GM12873 (cell line): ENCODE data around the gene PROCR.

Experiments
- TF ChIP-seq, protein P1 (sequence below): IDR thresholded peaks from 2 replicates; pipeline ENCODE4 v1.5.1; 2012; ENCODE audit warnings: low read depth, mild to moderate bottlenecking, moderate library complexity, low read length, control low read depth; ENCODE audit not compliant: insufficient read depth; ENCODE audit errors: missing control alignments

Gene PROCR

DNA sequence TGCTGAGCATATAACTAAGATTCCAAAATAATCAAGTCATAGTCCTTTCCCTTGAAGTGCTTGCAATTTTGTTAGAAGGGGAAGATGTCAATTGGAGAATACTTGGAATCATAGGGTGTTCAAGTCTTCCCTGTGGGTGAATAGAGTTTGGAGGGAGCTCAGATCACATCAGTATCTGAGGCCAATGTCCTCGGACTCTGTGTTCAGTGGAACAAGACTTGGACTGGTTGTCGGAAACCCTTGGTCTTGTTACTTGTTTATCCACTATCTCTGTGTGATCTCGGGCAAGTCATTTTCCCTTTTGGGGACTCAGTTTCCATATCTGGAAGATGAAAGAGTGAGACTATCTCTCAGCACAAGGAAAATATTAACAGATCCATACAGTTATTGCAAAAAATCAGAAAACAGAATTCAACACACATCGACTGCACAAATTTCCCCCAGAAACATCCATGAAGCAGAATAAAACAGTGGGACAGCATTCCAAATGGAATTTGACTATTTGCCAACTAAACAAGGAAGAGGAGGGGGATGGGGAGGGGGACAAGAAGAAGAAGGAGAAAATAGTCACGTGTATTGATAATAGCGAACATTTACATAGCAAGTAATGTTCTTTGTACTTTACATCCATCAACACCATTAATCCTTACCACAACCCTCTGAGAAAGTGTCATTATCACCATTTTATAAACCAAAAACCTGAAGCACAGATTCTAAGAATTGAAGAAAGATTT is 20.9 kb upstream of the PROCR start:
- TF ChIP-seq, protein P1, sequence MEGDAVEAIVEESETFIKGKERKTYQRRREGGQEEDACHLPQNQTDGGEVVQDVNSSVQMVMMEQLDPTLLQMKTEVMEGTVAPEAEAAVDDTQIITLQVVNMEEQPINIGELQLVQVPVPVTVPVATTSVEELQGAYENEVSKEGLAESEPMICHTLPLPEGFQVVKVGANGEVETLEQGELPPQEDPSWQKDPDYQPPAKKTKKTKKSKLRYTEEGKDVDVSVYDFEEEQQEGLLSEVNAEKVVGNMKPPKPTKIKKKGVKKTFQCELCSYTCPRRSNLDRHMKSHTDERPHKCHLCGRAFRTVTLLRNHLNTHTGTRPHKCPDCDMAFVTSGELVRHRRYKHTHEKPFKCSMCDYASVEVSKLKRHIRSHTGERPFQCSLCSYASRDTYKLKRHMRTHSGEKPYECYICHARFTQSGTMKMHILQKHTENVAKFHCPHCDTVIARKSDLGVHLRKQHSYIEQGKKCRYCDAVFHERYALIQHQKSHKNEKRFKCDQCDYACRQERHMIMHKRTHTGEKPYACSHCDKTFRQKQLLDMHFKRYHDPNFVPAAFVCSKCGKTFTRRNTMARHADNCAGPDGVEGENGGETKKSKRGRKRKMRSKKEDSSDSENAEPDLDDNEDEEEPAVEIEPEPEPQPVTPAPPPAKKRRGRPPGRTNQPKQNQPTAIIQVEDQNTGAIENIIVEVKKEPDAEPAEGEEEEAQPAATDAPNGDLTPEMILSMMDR: no peak

DNA sequence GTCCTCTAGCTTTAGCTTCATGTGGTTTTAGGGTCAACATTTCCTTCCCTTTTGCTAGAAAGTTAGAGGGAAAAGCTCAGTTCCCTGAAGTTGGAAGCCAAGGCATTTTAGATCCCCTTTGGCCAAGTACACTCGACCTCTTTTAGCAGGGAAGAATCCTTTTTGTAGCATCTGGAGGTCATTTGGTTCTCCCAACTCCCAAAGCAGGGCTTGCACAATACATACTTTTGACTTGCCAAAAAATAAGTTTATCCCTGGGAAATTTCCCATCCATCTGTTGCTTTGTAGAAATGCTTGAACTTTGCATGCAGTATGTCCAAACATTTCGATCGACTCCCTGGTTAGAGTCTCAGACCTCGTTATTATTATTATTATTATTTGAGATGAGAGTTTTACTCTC is 20.1 kb upstream of the PROCR start:
- TF ChIP-seq, protein P1: no peak

DNA sequence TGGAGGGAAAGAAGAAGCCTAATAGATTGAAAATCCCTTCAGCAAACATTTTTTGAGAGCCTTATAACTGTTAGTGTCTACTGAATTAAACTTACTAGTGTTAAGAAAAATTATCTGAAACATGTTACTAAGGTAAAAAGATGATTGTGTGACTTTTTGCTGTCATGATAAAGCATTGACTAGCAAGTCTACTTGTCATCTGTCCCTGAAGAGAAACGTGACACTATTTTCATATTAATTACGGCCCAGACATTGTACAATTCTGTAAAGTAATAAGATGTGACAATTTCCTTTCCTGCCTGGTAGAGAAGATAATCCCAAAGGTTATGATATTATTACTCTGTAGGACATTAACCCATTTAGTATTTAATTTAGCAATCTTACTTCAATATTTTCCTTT is 15.9 kb upstream of the PROCR start:
- TF ChIP-seq, protein P1: no peak

DNA sequence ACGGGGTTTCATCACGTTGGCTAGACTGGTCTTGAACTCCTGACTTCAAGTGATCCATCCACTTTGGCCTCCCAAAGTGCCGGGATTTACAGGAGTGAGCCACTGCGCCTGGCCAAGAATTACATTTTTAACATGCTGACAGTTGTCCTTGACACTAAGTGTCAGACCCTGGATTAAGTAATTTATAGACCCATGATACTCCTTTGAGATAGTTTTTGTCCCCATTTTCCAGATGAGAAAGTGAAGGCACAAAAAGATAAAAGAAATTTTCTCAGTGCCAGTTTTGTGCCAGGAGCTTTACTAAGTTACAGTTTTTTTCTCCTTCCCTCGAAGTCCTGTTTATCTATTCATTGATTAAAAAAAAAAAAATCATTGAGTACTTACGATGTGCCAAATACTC is 14.9 kb upstream of the PROCR start:
- TF ChIP-seq, protein P1: no peak

DNA sequence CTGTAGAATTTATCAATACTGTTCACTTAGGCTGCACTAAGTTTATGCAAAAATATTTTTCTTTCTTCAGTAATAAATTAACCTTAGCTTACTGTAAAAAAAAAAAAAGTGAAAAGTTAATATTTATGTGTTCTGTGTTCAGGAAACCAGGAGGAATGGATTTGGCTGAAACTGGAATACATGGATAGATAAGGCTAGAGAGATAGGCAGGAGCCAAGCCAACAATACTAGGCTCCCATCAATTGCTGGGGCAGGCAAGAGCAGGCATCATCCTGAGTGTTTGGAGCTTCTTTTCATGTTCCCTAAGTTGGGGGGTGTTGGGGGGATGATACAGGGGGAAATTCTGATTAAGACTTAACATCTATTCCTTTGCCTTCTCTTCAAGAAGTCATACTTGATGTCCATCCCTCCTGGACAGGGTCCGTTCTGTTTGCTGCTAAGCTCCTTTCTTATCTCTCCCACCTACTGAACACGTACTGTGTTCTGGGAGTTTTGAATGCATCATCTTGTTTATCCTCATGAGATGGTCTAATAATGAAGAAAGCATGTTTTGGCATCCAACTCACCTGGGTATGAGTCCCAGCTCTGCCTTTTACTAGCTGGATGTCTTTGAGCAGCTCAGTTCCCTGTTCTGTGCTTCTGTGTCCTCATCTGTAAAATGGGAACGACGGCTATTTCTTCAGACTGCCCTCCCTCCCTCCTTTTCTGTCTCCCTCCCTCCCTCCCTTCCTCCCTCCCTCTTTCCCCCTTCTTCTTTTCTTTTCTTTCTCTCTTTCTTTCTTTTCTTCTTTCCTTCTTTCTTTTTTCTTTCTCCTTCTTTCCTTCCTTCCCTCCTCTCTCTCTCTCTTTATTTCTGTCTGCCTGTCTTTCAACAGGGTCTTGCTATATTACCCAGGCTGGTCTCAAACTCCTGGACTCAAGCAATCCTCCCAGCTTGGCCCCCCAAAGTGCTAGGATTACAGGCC is 6.4 kb upstream of the PROCR start:
- TF ChIP-seq, protein P1: no peak

DNA sequence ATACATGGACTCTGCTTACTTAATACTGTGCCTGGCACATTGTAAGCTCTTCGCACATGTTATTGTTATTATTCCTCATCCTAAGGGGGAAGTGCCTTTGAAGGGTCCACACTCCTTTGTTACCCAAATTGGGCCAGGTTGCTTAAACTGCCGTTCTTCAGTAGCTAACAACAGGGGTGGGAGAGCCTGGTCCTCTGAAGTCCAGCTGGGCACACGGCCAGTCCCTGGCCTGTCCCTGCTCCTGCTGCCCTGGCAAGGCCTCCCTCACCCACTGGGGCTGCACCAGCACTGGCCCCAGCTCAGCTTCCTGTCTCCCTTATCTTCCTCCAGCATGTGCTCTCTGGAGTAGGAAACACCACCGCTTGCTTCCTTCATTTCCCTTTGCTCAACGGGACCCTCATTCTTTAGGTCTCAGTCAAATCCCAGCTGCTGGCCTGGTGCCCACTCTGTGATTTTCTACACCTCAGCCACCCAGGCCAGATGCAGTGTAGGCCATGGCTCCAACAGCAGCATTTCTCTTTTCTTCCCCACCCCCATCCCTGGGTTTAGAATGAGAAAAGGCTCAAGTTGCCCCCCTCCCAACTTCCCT is 5.5 kb upstream of the PROCR start:
- TF ChIP-seq, protein P1: no peak

DNA sequence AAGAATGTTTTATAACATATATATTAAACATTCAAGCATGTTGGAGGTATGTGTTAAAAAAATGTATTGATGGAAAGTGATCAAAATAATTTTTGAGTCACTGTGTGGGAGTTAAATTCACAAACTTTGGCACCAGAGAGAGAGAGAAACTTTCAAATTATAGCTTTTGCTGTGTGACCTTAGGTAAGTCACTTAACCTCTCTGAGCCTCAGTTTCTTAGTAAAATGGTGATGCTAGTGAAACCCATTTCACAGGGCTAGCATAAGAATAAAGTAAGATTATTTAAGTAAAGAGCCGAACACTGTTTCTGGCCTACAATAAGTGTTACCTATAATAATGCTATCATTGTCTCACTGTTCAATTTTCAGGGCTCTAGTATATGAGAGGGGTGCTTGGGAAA is 4.1 kb upstream of the PROCR start:
- TF ChIP-seq, protein P1: no peak
